Astrocyte of the spinal cord (primary cell): Measurements from ENCODE around the gene PTPRN2.

Experiments
- DNase-seq: peaks from one replicate; pipeline ENCODE4 v3.0.0; 2011; ENCODE audit warnings: low read depth, low spot score
- H3K4me3 ChIP-seq: 2 replicates; pipeline ENCODE4 v1.5.1; 2011; ENCODE audit warnings: low read depth, mild to moderate bottlenecking, low read length, moderate library complexity
- CTCF ChIP-seq: IDR thresholded peaks from 2 replicates; pipeline ENCODE4 v1.5.1; 2012; ENCODE audit warnings: low read depth, mild to moderate bottlenecking, low read length, inconsistent platforms
- in situ Hi-C: cut with HindIII; loops from 2 replicates; pipeline ENCODE4 v1.10.0; 2017; ENCODE audit warnings: low sequenced_read_pairs

Gene PTPRN2

GRCh38 chr7:158073845-158074840 lies 513.5 kb downstream of the PTPRN2 start:
- in situ Hi-C loops = no loop called here
- DNase-seq = no peak
- no peak overlapping the region for H3K4me3 ChIP-seq
- no peak for TF ChIP-seq CTCF

GRCh38 chr7:158072991-158073730 lies 514.5 kb downstream of the PTPRN2 start:
- no peak for TF ChIP-seq CTCF
- in situ Hi-C loops = no loop called here
- DNase-seq = no peak
- no peak overlapping the region for H3K4me3 ChIP-seq

- no peak overlapping the region for H3K4me3 ChIP-seq
- in situ Hi-C loops = no loop called here
- DNase-seq = no peak
- TF ChIP-seq CTCF = no peak
Measured at GRCh38 chr7:158070222-158070920, 517.3 kb downstream of the PTPRN2 start.

- in situ Hi-C loops = no loop called here
- no peak for DNase-seq
- no peak for TF ChIP-seq CTCF
- H3K4me3 ChIP-seq = no peak overlapping the region
Measured at GRCh38 chr7:158068853-158069252, 518.8 kb downstream of the PTPRN2 start.

GRCh38 chr7:158067931-158068482 lies 519.6 kb downstream of the PTPRN2 start:
- no peak for TF ChIP-seq CTCF
- no peak overlapping the region for H3K4me3 ChIP-seq
- in situ Hi-C loops = no loop called here
- DNase-seq = no peak
